Suprapubic skin (tissue), 4 donors: Measurements from ENCODE around the gene NEU4.
"Not testable (repeated sequence)": the region's sequence is repeated elsewhere in the genome, so short reads cannot be mapped to it uniquely, and the experiment has no call there.

ENCODE experiments used
- CTCF ChIP-seq, 2 donors: fragments of 200-600 bp in 1 of 2; fragments of 450-650 bp in 1 of 2; sonication (generic) in 1 of 2; IDR thresholded peaks; one replicate each; pipeline ENCODE4 v1.5.1; 2016 to 2019; ENCODE audit warnings: antibody characterized with exemption in 2 of 2, mild to moderate bottlenecking in 1 of 2, moderate library complexity in 1 of 2
- POLR2A ChIP-seq, 2 donors: fragments of 450-650 bp; IDR thresholded peaks; one replicate each; pipeline ENCODE4 v1.6.1; 2017; ENCODE audit warnings: antibody characterized with exemption in 2 of 2, mild to moderate bottlenecking in 2 of 2, moderate library complexity in 2 of 2
- POLR2AphosphoS5 ChIP-seq, 3 donors: sonication (generic); formaldehyde crosslinking; IDR thresholded peaks; one replicate each; pipeline ENCODE4 v1.6.1; 2017; ENCODE audit warnings: antibody characterized with exemption in 3 of 3

- TF ChIP-seq CTCF, POLR2A, POLR2AphosphoS5 (IDR thresholded peaks at IDR 0.05): not testable (repeated sequence)
Measured at GRCh38 chr2:241806217-241806616, 2.8 kb upstream of the NEU4 start.
